ENCODE data around the gene IPPK.

Gene IPPK

DNA sequence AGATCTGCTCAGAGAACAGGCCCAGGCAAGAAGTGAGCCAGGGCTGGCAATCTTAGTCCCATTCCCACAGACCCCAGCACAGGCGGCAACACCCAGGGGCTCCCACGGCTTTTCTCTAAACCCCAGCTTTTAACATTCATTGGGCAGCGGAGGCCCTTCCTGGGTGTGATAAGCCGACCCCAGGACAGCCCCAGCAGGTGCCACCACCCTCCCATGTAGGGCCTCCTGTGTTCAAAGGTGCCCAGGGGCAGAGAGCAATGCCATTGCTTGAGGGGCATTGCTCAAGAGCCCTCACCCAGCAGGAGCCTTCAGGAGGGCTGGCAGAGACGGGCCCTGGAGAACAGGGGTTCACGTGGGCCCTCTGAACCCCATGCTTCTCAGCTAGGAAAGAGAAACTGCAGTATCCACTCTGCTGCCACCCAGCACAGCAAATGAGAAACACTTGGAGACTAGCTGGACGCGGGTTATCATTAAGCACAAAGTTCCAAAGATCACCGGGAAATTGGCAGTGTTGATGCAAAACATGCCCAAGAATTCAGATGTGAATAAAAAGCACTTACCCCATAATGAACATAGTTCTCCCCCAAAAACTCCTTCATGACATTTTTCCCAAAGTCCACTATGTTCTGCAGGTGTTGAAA is 13.9 kb downstream of the IPPK start:
- DNase-seq, result no peak

GRCh38 chr9:92655366-92655765 is 14.6 kb downstream of the IPPK start:
- DNase-seq, result no peak

GRCh38 chr9:92654481-92655301 is 15.2 kb downstream of the IPPK start:
- no peak for DNase-seq

DNA sequence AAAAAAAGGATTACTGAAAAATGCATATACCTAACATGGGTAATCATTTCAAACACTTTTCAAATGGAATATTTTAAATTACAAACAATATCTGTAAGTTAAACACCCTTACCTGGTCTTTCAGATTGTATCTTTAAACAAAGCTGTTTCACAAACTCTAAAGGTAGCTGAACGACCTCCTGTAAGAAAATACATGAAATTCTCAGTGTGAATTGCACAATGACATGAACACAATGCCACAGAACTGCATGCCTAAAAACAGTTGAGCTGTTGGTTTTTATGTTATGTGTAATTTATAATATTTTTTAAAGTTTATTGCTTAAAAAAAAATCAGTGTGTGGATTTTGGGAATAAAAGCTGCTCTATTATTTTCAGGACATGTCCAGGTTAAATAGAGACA is 17.5 kb downstream of the IPPK start:
- no peak for DNase-seq

DNA sequence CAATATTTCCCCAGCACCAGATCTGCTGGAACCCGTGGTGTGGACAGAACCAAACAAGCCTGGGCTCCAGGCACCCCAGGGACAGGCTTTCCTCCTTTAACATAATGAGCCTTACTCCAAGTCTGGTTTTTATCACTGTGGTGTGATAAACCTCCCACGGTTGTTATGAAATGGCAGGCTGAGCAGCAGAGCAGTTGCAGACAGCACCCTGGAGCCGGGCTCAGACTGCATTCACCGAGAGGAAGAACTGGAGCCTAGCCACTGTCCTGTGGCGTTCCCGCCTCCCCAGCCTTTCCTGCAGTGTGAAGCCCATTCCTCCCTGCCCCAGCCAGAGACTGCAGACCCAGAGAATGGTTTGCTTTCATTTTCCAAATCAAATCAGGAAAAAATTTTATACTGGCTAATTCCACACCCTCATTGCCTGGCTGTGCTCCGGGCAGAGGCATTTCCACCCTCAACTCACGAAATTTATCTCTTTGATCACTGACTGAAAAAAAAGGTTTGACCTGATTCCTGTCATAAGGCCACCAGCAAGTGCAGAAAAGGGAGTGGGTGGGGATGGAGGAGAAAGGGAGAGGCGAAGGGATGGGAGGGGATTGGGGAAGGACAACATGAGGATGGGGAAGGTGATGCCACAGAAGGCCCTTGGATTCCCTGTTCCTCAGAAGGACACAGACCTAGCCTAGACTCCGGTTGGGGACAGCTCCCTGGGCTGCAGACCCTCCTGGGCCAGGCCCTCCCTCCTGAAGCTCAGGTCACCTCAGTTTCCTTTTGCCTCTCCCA is 18.9 kb downstream of the IPPK start:
- DNase-seq, result no peak

GRCh38 chr9:92650296-92650695 is 19.6 kb downstream of the IPPK start:
- no peak for DNase-seq

- DNase-seq, result no peak
Measured at GRCh38 chr9:92649007-92649406, 20.9 kb downstream of the IPPK start.

DNA sequence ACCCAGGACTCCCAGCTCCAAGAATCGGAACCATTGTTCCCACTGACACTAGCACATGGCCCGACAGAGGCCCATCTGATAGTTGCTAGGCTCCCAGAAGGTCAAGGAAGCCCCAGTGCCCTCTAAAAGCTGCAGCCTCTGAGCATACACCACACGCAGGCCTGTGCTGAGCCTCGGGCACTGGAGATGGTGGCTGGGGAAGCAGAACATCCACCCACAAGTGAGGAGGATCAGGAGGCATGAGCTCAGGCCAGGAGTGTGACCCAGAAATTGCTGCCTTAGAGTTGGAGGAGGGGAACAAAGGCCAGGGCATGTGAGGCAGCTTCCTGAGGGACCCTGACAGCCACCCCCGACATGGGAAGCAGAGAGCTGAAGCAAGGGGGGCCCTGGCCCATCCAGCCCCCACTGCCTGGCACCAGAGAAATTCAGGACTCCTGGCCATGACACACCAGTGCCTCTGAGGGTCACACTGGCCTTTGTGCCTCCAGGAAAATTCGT is 21.4 kb downstream of the IPPK start:
- DNase-seq, result no peak

GRCh38 chr9:92647671-92648473 is 22.1 kb downstream of the IPPK start:
- no peak for DNase-seq

- no peak for DNase-seq
Measured at GRCh38 chr9:92645041-92645440, 24.9 kb downstream of the IPPK start.

- DNase-seq, result no peak
Measured at GRCh38 chr9:92644278-92644677, 25.7 kb downstream of the IPPK start.

DNA sequence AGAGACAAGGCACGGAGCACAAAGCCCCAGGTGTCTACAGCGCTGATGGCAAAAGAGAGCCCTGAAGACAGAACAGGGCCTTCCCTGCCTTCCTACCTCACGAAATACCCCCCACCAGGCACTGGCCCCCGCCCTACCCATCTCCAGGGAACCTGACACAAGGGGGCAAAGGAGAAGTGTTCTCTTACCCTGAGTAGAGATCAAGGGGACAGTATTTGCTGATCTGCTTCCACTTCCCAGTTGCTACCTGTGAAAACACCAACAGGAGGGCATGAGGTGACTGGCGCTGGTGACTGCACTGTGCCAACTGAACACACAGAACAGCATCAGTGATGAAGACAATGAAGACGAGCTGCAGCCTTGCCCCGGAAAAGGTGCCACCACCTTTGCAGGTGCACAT is 27.4 kb downstream of the IPPK start:
- DNase-seq, result no peak

GRCh38 chr9:92642041-92642451 is 27.9 kb downstream of the IPPK start:
- DNase-seq, result no peak

DNA sequence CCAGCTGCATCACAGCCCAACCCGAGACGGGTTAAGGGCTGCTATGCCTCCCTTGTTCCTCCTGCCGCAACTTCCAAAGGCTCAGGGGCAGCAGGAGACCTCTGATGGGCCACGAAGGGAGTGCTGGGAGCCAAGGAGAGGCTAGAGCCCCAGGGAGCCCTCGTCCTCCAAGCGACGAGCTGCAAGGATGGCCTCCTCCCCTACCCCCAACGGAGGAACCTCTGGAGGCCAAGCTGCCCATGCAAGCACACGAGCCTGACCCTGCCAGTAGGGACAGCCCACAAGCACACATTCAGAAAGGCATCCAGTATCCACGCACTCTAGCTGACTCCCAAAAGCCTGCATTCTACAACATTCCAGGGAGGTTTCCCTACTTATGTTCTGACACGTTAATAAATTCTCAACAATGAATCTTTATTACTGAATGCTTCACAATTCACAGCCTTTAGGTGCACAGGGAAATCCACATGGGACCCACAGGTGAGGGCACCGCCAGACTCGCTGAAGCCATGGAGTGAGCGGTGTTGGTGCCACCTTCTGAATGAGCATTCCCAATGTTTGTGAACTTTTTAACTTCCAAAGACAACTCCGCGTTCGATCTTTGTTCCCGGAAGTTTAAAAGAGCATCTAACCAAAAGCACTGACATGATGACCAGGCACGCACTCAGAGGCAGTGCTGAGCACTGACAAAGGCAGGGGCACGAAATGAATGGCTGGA is 28.7 kb downstream of the IPPK start:
- no peak for DNase-seq

DNA sequence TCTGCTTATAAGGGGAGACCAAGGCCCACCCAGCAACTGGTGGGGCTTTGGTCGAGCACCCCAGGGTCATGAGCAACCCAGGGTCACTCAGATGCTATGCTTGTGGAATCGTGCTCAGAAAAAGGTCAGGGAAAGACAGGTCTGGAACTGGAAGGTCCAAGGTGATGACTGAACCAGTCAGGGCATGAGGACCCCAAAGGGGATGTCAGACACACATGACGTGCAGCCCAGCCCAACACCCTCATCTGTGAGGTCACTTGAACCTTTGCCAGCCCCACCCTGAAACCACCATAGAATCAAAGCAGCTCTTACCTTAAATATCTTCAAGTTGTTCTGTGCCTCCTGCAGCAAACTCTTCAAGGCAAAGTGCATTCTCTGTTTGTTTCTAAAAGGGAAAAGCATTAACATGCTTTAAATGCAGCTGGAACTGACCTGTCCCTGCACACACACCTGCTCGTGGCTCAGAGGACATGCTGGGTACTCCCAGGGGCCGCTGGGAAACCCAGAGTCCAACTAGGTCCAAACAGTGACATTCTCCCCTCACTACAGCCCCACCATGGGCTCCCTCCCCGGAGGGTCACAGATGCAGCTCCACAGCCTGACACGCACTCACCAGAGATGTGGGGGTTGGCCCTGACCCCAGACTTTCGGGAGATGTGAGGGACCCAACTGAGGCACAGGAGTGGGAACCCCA is 29.4 kb downstream of the IPPK start:
- DNase-seq, result no peak

DNA sequence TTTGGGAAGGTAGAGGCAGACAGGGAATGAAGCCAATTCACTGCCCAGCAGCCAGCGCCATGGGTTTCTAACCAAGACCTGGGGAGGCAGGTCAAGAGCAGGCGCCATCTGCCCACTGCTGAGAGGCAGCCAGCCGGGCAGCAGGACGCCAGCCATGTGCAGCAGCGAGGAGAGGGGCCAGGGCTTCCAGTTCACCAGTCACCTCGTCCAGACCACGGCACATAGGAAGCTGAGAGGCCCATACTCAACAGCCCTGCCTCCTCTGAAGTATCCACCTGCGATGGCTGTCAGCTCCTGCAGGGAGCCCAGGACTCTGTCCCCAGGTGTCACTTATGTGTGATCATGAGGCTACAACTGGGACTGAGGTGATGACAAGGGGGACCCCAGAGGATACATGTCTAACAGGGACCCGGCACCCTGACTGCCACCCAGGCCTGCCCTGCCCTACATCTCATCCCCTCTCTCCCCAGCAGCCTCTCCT is 30.1 kb downstream of the IPPK start:
- no peak for DNase-seq

GRCh38 chr9:92639124-92639523 is 30.8 kb downstream of the IPPK start:
- DNase-seq, result no peak

GRCh38 chr9:92638621-92639101 is 31.3 kb downstream of the IPPK start:
- DNase-seq, result no peak

- DNase-seq, result no peak
Measured at GRCh38 chr9:92637886-92638620, 31.9 kb downstream of the IPPK start.

DNA sequence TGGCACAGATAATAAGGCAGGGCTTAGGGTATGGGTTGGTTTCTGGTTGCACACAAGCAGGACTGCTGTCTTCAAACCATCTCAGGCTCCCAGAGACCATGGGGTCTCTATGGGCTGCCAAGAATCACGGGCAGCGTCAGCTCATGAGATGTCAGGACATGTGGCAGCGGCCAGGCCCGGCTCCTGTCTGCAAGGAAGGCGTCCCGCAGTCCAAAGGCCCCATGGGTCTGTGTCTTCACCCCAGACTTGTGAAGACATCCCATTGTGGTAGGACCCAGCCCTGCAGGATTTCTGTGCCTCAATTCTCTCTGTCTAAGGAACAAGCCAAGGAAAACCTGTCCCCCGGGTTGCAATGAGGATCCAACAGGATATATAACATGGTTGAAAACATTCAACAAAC is 32.6 kb downstream of the IPPK start:
- DNase-seq, result no peak

All from stimulated activated CD4-positive, alpha-beta T cell treated with anti-CD3 and anti-CD28 coated beads, Interleukin-15, amount 100 ng/mL, for 24 hours (primary cell).